ENCODE results near the gene CRELD1. TPM values are rescaled to one million over a fixed set of nuclear protein-coding genes. Genes with fewer than 3 reads are reported as not detected.

Gene CRELD1
- total and polyA plus RNA-seq, 2 donors (not counting 1 experiment from before 2014, with no cell fraction given), result 46.8 to 47.6 TPM

- Mint-ChIP-seq H3K27me3 (no peaks in the 10 kb centered on the region), H3K4me3 (peak within 1 kb of the TSS; percentile 91), H3K4me1 (peaks cover 15% of the 10 kb centered on the region), H3K9me3 (ENCODE audit: insufficient read depth) (no peaks in the 10 kb centered on the region), H3K27ac (peak within 1 kb of the TSS; percentile 50)
- ATAC-seq (ENCODE audit: low read depth), result peak; percentile 89
- Histone ChIP-seq H3K4me2 (replicated peaks; ENCODE audit: low read depth, low read length, poor library complexity, severe bottlenecking) (peak within 1 kb of the TSS; percentile 87), H3K36me3 (replicated peaks in 1 of 2; ENCODE audit: control extremely low read depth in 1 of 2, control insufficient read depth in 1 of 2, extremely low read depth in 1 of 2, insufficient read depth in 2 of 2, low read length in 1 of 2) (peaks cover 0 to 2% of the 10 kb centered on the region in 2 experiments), H2AFZ (ENCODE audit: insufficient read depth, low read depth, low read length, poor library complexity, severe bottlenecking) (peak within 1 kb of the TSS; percentile 70), H3K27ac (ENCODE audit: low read length in 2 of 2) (no peak within 1 kb of the TSS), H3K9me3 (ENCODE audit: control extremely low read depth in 1 of 3, control insufficient read depth in 2 of 3, insufficient read depth in 1 of 3, low read length in 2 of 3) (no peaks in the 10 kb centered on the region), H3K79me2 (ENCODE audit: control insufficient read depth, insufficient read depth, low read length) (no peaks in the 10 kb centered on the region), H3K27me3 (replicated peaks in 1 of 4; ENCODE audit: control extremely low read depth in 1 of 4, control insufficient read depth in 3 of 4, insufficient read depth in 4 of 4, low read length in 3 of 4) (peaks cover 0 to 12% (median 0%) of the 10 kb centered on the region in 4 experiments), H3K9ac (ENCODE audit: low read length) (peak within 1 kb of the TSS; percentile 71), H3K4me1 (ENCODE audit: control insufficient read depth in 2 of 2, insufficient read depth in 2 of 2, low read length in 2 of 2) (peaks cover 15 to 18% of the 10 kb centered on the region in 2 donors), H4K20me1 (ENCODE audit: control insufficient read depth, insufficient read depth, low read length, poor library complexity, severe bottlenecking) (no peaks in the 10 kb centered on the region), H3K4me3 (ENCODE audit: control extremely low read depth in 1 of 5, extremely low read depth in 1 of 5, insufficient read depth in 1 of 5, low read depth in 2 of 5, low read length in 4 of 5) (peak within 1 kb of the TSS in 4 of 5 experiments; percentile 39 to 69 (median 58))
- ChIA-PET CTCF (interaction anchor here (2.2 to 2.9 kb wide), 2 partner anchors 17 to 20 kb away, joined by 5 to 22 read pairs; partner anchors contain the start of gene CRELD1), POLR2A (interaction anchor here (2.0 kb wide), 1 partner anchor 19 kb away, joined by 11 read pairs; the partner anchor contains the start of gene CRELD1)
- under 1% methylated on average over 42 of the region's 52 CpGs for WGBS (ENCODE audit: insufficient coverage)
- intact Hi-C loops (cut with micrococcal nuclease), result loop anchor here (5.0 kb wide), 1 partner anchor 35 kb away; the partner anchor contains the start of gene EMC3
- peak; percentile 62 for DNase-seq
- TF ChIP-seq CTCF (IDR thresholded peaks at IDR 0.05), result no peak
- TF ChIP-seq EZH2 (IDR thresholded peaks at IDR 0.05; ENCODE audit: borderline replicate concordance, insufficient read depth, low read depth, low read length, poor library complexity, severe bottlenecking), result no peak
Measured at GRCh38 chr3:9951962-9952805, 18.6 kb downstream of the CRELD1 start, which contains the start of gene PRRT3. TSS of gene PRRT3 (minus strand) at chr3:9952408. CDS start at chr3:9950115, 2,293 bp downstream.

Measured in B cell (primary cell).